GM21367 (cell line): ENCODE results near the gene PARD3.

Experiments
- ATAC-seq: cut with Tn5 transposase; IDR thresholded peaks from one replicate; pipeline ENCODE4 v1.9.1; 2021; ENCODE audit not compliant: unreplicated experiment

PARD3 gene

DNA sequence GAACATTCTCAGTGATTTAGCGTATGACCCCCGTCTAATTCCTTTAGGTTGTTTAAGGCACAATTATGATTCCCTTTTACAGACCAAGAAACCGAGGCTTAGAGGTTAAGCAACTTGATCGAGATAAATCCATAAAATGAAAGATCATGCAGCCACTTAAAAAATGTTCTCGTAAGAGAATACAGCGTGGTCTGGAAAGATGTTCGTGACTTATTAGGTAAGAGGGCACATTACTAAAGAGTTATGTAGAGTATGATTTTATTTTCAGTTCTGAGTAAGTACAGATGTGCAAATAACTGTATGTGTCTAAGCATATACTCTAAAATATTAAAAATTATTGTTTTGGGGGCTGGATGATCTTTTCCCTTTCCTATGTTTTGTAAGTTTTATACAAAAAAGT is 575.1 kb downstream of the PARD3 start:
- no peak for ATAC-seq

DNA sequence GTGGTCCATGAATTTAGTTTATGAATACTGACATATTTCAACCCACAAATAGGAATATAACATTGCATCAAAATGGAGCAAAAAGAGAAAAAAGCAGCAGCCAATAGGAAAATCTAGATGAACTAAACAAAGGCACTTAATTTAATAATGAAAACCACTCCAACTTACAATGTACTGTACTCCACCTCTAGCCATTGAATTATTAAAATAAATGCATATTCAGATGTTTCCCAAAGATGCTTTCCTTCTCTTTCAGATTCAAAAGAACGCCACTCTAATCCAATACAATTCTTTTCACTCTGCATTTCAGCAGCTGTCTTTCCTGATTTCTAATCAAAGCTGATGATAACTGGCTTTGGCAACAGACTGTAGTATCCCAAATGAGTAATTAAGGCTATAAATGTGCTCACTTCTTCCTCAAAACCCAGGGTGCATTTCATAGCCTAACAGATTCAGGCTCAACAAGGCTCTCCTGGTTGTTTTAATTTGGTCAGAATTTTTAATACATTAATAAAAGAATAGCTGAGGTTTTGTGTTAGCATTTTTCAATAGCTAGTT is 577.1 kb downstream of the PARD3 start:
- no peak for ATAC-seq

DNA sequence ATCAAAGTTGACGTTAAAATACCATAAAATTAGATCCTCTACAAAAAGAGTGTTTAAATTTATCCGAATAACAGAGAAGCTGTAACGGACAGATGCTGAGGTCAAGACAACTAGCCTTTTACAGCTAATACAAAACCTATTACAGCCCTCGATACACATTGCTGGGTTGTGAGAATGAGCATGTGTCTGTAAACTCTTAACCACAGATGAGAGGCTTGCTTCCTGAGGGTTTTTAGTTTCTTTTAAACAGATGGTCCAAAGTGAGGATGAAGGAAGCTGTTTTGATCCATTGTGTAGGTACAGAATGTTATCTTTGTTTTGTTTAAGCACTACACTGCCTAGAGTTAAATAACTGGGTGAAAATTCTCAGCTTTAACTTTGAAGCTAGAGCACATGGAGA is 578.2 kb downstream of the PARD3 start:
- no peak for ATAC-seq

DNA sequence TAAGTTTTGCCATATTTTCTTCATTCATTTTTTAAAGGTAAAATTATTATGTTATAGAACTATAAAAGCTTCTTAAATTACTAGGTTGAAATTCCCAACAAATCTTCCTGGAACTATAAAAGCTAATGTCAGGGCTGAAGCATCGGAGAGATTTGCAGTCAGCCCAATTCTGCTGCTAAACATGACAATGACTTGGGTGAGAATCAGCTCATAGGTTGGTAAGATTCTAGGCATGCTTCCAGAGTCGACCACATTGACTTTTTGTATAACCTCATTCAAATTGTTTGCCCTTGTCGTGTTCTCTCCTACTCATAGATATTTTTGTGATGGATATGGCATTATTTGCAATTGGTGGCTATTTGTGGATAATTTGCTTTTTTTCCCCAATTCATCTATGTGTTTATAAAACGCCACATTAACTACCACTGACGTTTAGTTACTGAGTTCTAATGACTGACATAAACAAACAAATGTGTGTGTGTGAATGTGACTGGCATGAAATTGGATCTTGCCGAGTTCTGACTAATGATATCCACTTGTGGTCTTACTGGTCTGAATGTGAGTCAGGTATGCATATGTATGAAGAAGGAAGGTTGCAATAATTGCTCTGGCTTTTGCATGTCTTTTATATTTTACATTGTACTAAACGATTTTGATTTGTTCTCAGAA is 579.8 kb downstream of the PARD3 start:
- no peak for ATAC-seq

DNA sequence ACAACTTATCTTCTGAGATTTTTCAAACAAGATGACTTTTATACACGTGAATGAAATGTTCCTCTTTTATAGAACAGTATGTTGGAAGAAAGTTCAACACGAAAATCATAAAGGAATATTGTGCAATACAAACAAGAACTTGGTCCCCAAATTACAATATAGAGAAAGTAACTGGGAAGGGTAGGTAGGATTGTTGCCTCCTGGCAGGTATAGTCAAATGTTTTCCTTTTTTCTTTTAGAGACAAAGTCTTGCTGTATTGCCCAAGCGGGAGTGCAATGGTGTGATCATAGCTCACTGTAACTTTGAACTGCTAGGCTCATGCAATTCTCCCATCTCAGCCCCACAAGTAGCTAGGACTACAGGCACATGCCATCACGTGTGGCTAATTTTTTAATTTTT is 582.6 kb downstream of the PARD3 start:
- no peak for ATAC-seq

DNA sequence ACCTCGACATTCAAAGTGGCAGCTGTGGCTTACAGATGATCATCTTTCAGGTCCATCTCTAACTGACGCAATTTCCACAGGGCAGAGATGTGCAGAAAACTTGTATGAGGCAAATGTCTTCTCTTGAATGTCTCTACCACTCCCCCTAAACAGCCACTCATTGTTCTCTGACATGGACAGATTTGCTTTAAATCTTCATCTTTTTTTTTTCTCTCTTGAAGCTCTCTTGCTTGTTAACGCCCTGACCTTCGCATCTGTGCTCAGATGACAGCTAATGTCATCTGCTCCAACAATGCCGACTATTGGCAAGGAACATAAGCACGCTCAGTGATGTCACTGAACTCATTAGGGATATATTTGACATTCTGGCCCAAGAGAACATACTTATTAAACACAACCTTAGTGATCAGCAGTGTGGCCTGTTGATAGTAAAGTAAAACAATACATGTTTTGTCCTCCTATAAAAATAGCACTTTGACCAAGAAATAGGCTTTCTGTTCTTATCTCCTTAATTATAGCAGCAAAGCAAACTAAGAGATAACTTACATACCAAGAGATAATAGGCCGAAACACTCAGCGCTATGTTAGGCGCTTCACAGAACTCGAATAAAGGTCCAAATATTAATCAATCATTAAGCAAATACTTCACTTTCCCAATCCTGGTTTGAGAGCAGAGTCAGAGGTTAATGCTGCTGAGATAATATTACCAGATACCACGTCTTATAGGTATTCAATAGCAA is 583.5 kb downstream of the PARD3 start:
- no peak for ATAC-seq

DNA sequence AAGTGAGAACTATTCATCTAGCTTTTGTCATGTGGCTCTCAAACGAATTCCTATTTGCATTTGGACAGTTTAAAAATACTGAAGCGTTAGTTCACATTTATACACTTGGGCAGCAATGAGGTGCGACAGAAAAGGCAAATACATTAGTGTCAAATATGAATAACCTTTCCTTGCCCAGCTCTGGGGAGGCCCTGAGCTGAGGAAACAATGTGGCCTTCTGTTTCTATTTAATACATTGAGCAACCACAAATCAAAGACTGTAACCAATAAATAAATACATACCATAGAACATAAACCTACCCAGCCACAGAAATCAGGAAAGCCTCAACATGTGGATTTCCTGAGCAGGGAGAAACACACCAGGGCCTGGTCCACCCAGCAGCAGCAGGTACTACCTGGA is 585.2 kb downstream of the PARD3 start:
- no peak for ATAC-seq

DNA sequence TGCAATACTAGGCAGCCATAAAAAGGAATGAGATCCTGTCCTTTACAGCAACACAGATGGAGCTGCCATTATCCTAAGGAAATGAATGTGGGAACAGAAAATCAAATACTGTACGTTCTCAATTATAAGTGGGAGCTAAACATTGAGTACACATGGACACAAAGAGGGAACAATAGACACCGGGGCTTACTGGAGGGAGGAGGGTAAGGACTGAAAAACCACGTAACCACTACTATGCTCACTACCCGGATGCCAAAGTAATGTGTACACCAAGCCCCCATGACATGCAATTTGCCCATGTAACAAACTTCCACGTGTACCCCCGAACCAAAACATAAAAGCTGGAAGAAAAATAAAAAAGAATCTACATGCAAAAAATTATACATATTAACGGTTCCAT is 587.0 kb downstream of the PARD3 start:
- ATAC-seq = no peak

DNA sequence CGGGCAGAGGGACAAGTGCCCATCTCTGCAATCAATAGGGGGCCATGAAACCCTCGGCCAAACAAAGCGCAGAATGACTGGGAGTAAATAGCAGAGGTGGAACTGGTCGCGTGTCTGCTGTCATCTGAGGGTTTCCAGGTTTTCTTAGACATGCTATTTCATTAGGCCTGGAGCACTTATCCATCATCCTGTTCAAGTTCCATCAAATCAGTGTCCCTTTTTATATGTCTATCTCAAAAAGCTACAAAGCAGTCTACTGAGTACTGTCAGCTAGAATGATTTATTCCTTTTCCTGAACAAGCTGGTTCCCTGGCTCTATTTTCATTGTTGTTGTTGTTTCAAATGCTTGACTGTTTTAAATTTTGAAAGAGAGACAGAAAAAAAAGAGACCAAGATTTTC is 590.5 kb downstream of the PARD3 start:
- no peak for ATAC-seq

DNA sequence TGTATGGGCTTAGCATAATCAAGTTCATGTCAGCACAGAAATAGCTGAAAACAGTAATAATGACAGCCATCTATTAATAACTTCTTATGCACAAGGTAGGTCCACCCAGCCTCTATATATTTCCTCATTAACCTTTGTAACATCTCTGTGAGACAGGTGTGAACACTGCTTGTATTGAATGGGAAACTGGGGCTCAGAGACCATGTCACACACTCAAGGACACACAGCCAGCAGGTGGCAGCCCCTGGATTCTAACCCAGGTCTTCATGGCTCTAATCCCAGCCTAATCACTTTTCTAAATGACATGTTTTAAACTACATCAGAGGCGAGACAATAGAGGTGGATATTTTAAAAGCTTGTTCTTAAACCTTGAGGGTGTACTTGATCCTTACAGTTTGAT is 591.4 kb downstream of the PARD3 start:
- no peak for ATAC-seq

DNA sequence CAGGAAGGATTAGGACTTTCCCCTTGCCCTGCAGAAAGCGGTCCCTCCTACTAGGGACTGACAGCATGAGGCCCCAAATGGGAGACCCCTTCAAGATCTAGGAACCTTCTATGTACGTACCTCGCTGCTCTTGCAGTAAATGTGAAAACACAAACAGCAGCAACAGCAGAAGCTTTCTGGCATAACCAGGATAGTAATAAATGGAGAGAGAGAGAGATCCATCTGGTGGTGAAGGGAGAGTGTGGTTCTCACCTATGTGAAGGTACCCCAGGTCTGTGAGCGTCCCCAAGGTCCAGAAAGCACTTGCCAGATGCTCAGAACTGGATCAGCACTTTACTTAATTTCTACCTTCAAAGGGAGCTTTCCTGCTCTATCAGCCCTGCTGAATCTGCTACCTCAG is 592.7 kb downstream of the PARD3 start:
- no peak for ATAC-seq

DNA sequence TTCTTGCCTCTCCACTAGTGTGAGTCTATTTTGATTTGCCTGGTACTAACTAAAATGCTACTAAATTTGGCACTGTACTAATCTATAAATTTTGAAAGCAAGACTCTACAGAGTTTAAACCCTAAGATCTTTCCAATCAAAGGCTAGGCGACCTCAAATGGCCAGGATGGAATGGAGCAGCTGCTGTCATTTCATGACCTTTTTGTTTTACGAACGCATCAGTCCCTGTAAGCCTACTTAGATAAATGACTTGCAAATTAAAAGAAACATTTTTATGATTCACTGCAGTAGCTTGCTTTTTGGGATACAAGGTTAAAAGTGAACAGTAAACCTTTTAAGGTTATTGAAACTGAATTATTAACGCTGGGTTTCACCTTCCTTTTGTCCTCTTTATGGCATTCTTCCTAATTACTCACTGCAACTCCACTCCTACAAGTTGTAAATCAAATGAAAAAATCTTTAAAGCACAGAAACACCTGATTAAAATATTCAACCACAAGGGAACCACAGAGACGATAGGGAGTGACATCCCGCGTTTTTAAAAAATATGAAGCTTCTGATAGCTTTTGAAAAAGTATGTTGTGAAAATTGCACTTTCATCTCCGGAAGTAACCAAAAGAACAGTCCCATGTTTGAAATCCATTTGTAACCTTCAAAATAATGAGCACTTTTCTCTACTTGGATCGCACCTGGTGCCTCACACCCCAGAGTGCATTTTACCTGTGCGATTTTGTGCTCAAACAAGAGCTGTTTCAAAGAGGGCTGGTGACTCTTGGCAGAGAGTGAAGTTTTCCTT is 595.1 kb downstream of the PARD3 start:
- no peak for ATAC-seq

DNA sequence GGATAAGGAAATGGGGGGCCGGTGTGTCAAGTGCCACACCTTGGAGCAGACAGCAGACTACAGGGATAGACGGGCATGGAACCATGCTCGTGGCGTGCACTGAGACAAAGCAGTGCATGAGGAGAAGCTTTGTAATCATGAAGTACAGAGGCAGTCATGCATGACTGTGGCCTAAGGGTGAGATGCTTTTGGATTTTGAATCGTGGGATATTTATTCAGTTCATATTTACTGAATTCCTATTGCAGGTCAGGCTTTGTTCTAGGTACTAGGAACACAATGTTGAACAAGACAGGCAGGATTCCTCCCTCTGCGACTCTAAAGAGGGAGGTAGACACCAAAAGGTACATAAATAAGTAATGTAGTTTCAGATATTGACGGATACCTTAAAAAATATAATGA is 597.6 kb downstream of the PARD3 start:
- no peak for ATAC-seq

DNA sequence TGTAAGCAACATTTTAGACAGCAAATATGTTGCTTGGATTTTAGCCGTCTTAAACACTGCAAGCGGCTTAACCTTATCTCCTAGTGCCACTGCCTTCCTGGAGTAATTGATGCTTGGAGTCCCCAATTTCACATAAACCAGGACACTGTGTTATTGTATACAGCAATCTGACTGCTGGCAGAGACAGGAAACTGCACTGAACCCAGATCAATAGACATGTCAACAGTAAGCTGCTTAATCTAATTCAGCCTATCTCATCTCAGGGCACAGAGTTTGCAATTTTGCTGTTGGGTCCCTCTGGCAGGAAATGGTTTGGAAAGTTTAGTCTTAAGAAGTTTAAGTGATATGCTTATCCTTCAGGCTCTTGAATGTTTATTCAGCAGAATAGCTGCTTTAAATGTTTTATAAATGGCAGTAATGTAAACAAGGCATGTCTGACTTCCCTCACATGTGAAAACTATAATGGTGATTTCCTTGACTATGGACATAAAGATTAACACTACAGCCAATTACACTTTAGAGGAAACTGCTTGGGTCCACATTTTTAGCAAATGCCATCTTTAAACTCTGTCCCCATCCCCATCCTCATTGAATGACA is 598.6 kb downstream of the PARD3 start:
- no peak for ATAC-seq

DNA sequence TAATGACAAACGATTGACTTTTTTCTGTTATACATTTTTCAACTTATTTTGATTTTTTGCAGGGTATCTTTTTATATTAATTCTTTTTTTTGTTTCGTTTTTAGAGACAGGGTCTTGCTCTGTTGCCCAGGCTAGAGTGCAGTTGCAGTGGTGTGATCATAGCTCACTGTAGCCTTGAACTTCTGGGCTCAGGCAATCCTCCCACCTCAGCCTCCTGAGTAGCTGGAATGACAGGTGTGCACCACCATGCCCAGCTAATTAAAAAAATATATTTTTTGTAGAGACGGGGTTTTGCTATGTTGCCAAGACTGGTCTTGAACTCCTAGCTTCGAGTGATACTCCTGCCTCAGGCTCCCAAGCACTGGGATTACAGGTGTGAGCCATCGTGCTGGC is 601.3 kb downstream of the PARD3 start:
- no peak for ATAC-seq

DNA sequence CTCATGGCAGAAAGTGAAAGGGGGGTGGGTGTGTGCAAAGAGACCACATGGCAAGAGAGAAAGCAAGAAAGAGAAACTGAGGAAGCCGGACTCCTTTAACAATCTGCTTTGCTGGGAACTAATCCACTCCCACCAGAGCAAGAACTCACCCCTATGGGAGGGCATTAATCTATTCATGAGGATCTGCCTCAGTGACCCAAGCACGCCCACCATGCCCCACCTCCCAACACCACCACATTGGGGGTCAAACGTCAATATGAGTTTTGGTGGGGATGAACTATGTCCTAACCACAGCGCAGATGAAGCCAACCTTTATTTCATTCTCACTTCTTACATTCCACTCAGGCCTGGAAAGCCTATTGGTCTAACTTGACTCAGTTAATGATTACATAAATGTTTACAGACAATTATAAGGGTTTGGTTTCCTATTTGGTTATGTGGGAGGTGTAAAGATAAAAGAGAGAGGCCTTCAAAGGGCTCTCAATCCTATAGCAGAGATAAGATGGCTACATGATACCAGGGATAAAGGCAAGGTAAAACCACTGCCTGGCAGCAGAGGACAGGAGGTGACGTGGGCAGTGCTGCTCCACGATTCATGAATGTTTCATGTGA is 601.8 kb downstream of the PARD3 start:
- ATAC-seq = no peak

DNA sequence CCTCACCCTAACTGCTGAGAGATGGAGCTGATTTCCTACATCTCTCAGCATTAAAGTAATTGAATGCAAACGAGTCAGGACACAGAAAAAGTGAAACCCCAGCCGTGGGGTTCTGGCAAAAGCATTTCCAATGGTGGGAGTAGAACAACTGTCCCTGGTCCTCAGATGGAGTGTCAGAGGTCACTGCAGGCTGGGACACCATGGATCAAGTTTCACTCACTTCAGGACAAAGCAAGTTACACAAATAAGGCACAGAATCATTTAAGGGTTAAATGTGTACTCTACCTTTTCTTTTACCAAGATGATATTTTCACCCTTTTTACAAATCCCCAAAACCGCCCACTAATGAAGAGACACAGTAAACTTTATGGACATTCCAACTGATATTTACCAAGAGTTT is 607.8 kb downstream of the PARD3 start:
- ATAC-seq = no peak

DNA sequence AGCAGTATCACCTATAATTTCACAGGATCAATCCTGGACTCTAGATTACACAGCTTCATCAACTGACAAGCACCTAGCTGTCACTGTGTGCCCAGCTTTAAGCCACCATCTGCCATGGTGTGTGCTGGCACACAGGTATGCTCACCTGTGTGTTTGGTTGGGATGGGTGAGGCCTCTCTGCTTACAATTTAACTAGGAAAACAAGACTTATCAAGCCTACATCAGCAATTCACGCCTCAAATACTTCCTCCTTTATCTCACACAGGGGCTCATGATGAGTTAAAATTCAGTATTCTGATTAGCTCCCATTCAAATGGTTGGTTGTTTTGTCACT is 608.2 kb downstream of the PARD3 start:
- no peak for ATAC-seq

DNA sequence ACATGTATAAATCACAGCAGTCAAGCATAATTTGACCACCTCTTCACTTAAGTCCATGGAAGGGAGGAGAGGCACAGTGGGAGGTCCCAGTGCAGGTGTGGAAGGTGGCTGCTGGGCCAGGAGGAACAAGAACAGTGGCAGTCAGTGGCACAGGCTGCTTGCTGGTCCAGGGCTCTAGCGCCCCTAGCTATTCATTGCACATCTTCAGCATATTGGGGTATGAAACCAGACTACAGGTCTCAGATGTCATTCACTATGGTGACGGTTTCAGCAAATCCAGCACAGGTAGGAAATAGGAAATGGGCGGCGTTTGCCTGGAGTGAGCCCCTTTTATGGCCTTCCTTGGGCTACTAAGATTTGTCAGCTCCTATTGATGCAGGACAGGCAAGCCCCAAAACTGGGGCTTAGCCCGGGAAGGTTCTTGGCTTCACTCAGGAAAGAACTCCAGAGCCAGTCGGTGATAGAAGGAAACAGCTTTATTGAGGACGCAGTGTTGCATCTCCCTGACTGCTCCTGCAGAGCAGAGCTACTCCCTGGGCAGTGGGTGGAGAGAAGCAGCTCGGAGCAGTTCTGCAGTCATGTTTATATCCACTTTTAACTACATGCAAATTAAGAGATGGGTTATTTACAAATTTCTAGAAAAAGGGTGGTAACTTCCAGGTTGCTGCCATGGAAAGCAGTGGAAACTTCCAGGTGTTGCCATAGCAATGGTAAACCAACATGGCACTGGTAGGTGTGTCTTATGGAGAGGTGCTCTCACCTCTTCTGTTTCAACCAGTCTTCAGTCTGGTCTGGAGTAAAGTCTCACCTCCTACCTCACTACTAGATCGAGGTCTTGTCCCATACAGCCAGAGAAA is 608.8 kb downstream of the PARD3 start:
- no peak for ATAC-seq

DNA sequence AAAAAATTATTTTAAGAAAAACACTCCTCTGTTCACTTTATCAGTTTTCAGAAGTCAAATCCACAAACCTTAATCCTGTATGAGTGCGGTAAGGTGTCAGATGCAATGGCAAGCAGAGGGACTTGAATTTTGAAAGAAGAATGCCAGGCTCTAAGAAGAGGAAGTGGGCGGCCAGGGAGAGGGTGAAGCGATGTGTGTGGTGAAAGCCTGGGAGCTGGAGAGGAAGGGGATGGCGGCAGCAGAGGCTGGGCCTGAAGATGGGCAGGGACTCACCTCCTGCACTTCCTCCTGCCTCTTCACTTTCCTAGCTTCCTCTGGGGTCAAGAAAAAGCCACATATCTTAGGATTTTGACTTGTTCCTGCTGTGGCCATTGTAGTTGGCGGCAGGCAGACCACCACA is 609.6 kb downstream of the PARD3 start:
- no peak for ATAC-seq
